GM18951 (cell line): Measurements from ENCODE around the gene RASGRP4.

Source experiments
- POLR2A ChIP-seq: IDR thresholded peaks from 4 replicates; pipeline ENCODE4 v1.6.1; 2011; ENCODE audit warnings: mild to moderate bottlenecking; ENCODE audit not compliant: insufficient read length, insufficient read depth; ENCODE audit errors: extremely low read depth
- in situ Hi-C: fragments of 300-500 bp; cut with MboI; formaldehyde crosslinking; loops from one replicate; pipeline ENCODE4 v1.12.0; 2022; ENCODE audit warnings: low sequenced_read_pairs, mixed read lengths, inconsistent platforms; ENCODE audit not compliant: unreplicated experiment

Gene RASGRP4

GRCh38 chr19:38387550-38388348 lies 38.3 kb downstream of the RASGRP4 start, which contains the start of gene GGN:
TSS of gene GGN (minus strand) at chr19:38388034. CDS start at chr19:38387261, 773 bp downstream.
- in situ Hi-C loops = no loop called here
- no peak for TF ChIP-seq POLR2A

GRCh38 chr19:38386971-38387549 lies 39.0 kb downstream of the RASGRP4 start:
- in situ Hi-C loops = no loop called here
- TF ChIP-seq POLR2A = no peak

GRCh38 chr19:38386300-38386970 lies 39.6 kb downstream of the RASGRP4 start:
- no peak for TF ChIP-seq POLR2A
- in situ Hi-C loops = no loop called here

GRCh38 chr19:38385804-38386257 lies 40.2 kb downstream of the RASGRP4 start:
- no peak for TF ChIP-seq POLR2A
- in situ Hi-C loops = no loop called here

DNA sequence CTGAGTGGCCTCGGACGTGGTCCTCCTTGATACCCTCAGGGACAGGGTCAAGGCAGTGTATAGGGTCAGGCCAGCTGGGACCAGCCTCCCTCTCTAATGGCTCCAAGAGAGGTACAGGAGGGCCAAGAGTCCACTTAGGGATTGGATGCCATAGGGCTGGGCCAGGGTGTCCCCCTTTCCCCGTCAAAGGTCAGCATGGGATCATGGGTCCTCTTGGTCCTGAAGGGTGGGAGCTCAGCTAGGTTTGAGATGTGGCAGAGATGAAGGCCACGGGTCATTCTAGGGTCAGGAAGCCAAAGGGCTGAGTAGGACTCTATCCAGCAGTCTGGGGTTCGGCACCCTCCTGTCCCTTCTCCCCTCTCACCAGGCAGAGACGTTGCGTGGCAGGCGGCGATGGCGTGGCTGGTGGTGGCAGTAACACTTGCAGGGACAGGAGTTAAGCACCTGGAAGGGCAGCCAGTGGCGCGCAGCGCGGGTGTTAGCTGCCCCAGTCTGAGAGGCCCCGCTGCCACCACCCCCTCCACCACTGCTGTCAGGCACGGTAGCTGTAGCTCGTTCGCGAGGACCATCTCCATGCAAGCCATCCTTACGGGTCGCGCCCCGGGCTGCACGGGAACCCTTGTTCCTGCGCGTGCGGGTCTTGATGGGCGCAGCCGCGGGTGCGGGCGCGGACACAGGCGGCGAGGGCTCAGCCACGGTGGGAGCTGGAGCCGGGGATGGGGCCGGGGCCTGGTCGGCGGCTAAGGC lies 40.8 kb downstream of the RASGRP4 start:
- in situ Hi-C loops = no loop called here
- TF ChIP-seq POLR2A = no peak

DNA sequence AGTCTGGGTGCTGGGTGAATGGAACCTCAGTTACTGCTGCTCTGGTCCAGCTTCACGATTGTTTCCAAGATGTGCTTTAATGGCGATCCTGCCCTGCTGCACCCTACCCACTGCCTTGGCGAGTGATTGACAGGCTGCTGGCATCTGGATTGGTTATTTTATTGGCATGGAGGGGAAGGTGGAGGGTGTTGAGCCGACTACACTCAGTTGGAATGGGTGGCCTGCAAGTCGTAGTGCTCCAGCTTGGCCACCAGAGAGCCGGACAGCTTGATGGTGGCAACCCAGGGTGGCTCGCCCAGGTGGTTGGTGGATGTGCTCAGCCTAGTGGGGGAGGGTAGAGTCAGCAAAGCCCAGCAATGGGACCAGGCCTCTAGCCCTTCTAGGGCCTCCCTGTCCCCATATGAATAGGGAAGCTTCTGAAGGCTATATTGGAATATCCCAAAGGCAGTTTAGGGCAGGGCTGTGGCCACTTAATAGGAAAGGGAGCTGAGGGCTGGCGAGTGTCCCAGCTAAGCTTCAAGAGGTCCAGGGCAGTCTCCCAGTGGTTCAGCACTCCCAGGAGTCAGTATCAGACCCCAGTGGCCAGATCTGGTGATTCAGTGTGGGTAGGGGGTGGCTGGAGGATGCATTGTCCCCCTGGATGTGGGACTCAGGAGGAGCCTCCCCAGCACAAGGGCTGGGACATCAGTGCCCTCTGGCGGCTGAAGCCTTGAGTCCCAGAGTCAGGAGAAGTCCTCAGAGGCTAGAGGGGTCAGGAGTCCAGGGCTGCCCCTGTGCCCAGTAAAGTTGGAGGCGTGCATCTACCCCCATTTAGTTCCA lies 41.6 kb downstream of the RASGRP4 start:
- in situ Hi-C loops = no loop called here
- peak; percentile 2 for TF ChIP-seq POLR2A

DNA sequence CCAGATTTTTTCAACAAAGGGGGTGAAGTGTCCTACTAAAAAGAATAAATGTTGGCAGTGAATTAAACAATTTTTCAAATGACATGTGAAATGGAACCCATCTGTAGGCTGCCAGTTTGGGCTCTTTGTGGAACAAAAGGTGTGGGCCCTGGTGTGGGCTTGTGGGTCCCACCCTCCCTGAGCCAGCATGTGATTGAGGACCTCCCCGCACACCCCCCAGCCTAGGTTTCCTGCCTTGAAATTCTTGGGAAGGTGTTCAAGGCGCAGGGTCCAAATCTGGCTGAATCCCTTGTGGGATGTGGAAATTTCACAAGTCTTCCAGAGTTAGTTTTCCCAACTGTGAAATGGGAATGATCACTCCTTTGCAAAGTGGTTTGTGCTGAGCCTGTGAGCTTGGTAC lies 42.3 kb downstream of the RASGRP4 start:
- in situ Hi-C loops = no loop called here
- TF ChIP-seq POLR2A = no peak

DNA sequence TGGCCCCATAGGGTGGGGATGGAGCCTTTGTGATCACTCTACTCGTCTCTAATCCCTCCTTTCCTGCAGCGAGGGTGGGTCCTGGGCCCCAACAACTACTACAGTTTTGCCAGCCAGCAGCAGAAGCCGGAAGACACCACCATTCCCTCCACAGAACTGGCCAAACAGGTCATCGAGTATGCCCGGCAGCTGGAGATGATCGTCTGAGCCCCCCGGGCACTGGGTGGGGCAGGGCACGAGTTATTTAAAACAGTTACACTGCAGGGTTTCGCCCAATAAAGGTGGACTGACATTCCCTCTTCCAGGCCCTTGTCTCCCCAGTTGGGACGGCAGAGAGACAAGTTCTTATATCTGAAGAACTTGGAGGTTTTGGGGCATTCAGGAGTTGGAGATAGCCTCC lies 42.8 kb downstream of the RASGRP4 start:
- in situ Hi-C loops = no loop called here
- no peak for TF ChIP-seq POLR2A

GRCh38 chr19:38381138-38381537 lies 44.9 kb downstream of the RASGRP4 start:
- no peak for TF ChIP-seq POLR2A
- in situ Hi-C loops = no loop called here

DNA sequence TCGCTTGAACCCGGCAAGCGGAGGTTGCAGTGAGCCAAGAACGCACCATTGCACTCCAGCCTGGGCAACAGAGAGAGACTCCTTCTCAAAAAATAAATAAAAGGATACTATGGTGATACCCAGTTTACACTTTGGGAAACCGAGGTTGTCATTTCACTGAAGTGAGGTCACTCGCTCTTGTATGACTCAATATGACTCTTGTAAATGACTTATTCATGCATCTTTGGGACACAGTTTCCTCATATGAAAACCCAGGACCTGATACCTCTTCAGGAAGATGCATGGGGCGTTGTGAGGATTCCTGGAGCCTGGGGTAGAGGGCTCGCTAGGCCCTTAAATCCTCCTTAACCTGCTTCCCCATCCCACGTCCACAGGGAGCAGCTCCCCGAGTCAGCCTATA lies 47.2 kb downstream of the RASGRP4 start:
- in situ Hi-C loops = no loop called here
- no peak for TF ChIP-seq POLR2A

DNA sequence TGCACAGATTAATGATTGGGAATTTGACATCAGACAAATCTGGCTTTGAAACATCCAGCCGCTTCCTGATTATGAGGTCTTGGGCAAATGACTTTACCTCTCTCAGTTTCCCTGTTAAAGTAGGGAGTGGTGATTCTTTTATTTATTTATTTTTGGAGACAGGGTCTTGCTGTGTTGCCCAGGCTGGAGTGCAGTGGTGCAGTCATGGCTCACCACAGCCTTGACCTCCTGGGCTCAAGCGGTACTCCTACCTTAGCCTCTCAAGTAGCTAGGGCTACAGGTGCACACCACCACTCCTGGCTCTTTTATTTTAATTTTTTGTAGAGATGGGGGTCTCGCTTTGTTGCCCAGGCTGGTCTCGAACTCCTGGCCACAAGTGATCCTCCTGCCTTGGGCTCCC lies 49.0 kb downstream of the RASGRP4 start:
- no peak for TF ChIP-seq POLR2A
- in situ Hi-C loops = no loop called here

DNA sequence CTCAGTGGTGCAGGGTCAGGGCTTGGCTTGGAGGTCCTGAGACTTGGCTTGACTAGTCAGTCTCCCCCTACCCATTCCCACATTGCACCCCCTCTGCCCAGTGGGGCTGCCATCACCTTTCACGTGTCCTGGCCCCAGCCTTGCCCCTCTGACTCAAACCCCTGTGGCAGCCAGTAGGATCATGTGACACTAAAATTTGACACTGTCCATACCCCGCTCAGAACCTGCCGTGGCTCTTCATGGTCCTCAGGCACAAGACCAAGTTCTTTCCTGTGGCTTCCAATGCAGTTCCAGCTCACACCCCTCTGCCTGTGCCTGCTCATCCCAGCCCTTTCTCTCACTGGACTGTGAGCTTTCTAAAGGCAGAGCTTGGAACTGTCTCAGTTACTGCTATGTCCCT lies 49.4 kb downstream of the RASGRP4 start:
- no peak for TF ChIP-seq POLR2A
- in situ Hi-C loops = no loop called here
